Measurements from ENCODE around the gene MEPCE.

- no peak for TF ChIP-seq CTCF (IDR thresholded peaks at IDR 0.05)
- TF ChIP-seq POLR2A (IDR thresholded peaks at IDR 0.05): no peak
Observed at GRCh38 chr7:100434297-100435144, 4.9 kb downstream of the MEPCE start.
